T-helper 1 cell treated with Interleukin-12 subunit alpha and Interleukin-12 subunit beta and Interleukin-4 antibody, amounts not matched to agents 30 ng/mL and 1 ng/mL, for 36 hours (primary cell): Measurements from ENCODE around the gene RAP1GAP. TPM values are rescaled to one million over a fixed set of nuclear protein-coding genes. Genes with fewer than 3 reads are reported as not detected.

ENCODE experiments used
- intact Hi-C: fragments of 100-400 bp; cut with micrococcal nuclease; formaldehyde crosslinking; loops from one replicate; pipeline ENCODE4 v1.15.1; 2024
- total RNA-seq: library from RNA; stranded (reverse); gene quantifications from 2 replicates; pipeline ENCODE4 v1.2.3, GENCODE V29; 2022

Gene RAP1GAP
- total RNA-seq, 1 donor from 2014 or later, result 0.54 TPM

GRCh38 chr1:21596628-21597027, 72.5 kb downstream of the RAP1GAP start:
- intact Hi-C loops, result no loop called here

GRCh38 chr1:21596174-21596573, 73.0 kb downstream of the RAP1GAP start:
- intact Hi-C loops, result no loop called here

GRCh38 chr1:21594935-21595897, 73.9 kb downstream of the RAP1GAP start:
- intact Hi-C loops, result no loop called here

GRCh38 chr1:21594501-21594900, 74.7 kb downstream of the RAP1GAP start:
- intact Hi-C loops, result no loop called here

- intact Hi-C loops, result no loop called here
These were observed 75.9 kb downstream of the RAP1GAP start for GRCh38 chr1:21593231-21593630.

GRCh38 chr1:21592086-21592865, 76.9 kb downstream of the RAP1GAP start:
- intact Hi-C loops, result no loop called here

GRCh38 chr1:21590934-21591333, 78.2 kb downstream of the RAP1GAP start:
- intact Hi-C loops, result no loop called here

GRCh38 chr1:21590126-21590880, 78.9 kb downstream of the RAP1GAP start:
- intact Hi-C loops, result no loop called here

GRCh38 chr1:21589618-21590017, 79.5 kb downstream of the RAP1GAP start:
- intact Hi-C loops, result no loop called here

- intact Hi-C loops, result no loop called here
These were observed 81.6 kb downstream of the RAP1GAP start for GRCh38 chr1:21587602-21587953.

GRCh38 chr1:21586846-21587601, 82.1 kb downstream of the RAP1GAP start:
- intact Hi-C loops, result no loop called here

GRCh38 chr1:21586222-21586621, 82.9 kb downstream of the RAP1GAP start:
- intact Hi-C loops, result no loop called here

GRCh38 chr1:21585037-21585436, 84.1 kb downstream of the RAP1GAP start:
- intact Hi-C loops, result no loop called here

GRCh38 chr1:21584096-21584495, 85.1 kb downstream of the RAP1GAP start:
- intact Hi-C loops, result no loop called here

- intact Hi-C loops, result no loop called here
These were observed 89.4 kb downstream of the RAP1GAP start for GRCh38 chr1:21579791-21580190.

- intact Hi-C loops, result no loop called here
These were observed 91.2 kb downstream of the RAP1GAP start for GRCh38 chr1:21577933-21578332.

GRCh38 chr1:21577324-21577723, 91.8 kb downstream of the RAP1GAP start:
- intact Hi-C loops, result no loop called here

GRCh38 chr1:21576798-21577187, 92.4 kb downstream of the RAP1GAP start:
- intact Hi-C loops, result no loop called here

- intact Hi-C loops, result no loop called here
These were observed 92.9 kb downstream of the RAP1GAP start for GRCh38 chr1:21576031-21576797.

GRCh38 chr1:21575351-21575942, 93.7 kb downstream of the RAP1GAP start:
- intact Hi-C loops, result no loop called here
